ENCODE data around the gene GREB1.

The GREB1 gene

GRCh38 chr2:11678306-11678960 is 144.6 kb downstream of the GREB1 start:
- peaks cover 11% of the 10 kb centered on the region for H3K4me1 ChIP-seq (ENCODE audit: insufficient read depth, low read length, severe bottlenecking)
- no peaks in the 10 kb centered on the region for H3K79me2 ChIP-seq (ENCODE audit: insufficient read depth, low read length)

GRCh38 chr2:11679016-11679415 is 145.2 kb downstream of the GREB1 start:
- H3K79me2 ChIP-seq (ENCODE audit: insufficient read depth, low read length), result no peaks in the 10 kb centered on the region
- H3K27ac ChIP-seq (ENCODE audit: low read depth, low read length, poor library complexity, severe bottlenecking), result no peak overlapping the region
- no peak overlapping the region for H3K4me2 ChIP-seq (ENCODE audit: low read length)
- H3F3A ChIP-seq (ENCODE audit: insufficient read depth, low read length), result no peaks in the 10 kb centered on the region
- H2AFZ ChIP-seq (ENCODE audit: low read length), result no peak overlapping the region
- H3K9ac ChIP-seq (ENCODE audit: low read length), result no peak overlapping the region
- no peaks in the 10 kb centered on the region for H4K20me1 ChIP-seq (ENCODE audit: insufficient read depth, low read length)
- no peak overlapping the region for H3K4me3 ChIP-seq (ENCODE audit: low read depth, low read length, poor library complexity, severe bottlenecking)
- H3K4me1 ChIP-seq (ENCODE audit: insufficient read depth, low read length, severe bottlenecking), result peaks cover 11% of the 10 kb centered on the region
- H3K9me3 ChIP-seq (ENCODE audit: low read length), result no peaks in the 10 kb centered on the region
- no peaks in the 10 kb centered on the region for H3K36me3 ChIP-seq (ENCODE audit: insufficient read depth, low read length)
- no peaks in the 10 kb centered on the region for H3K27me3 ChIP-seq (ENCODE audit: insufficient read depth, low read length)
- TF ChIP-seq EZH2 (IDR thresholded peaks at IDR 0.05; ENCODE audit: borderline replicate concordance, low read length), result no peak
- TF ChIP-seq CTCF (IDR thresholded peaks at IDR 0.05; ENCODE audit: low read length), result no peak
- H3K9me2 ChIP-seq (ENCODE audit: low read depth, low read length), result no peaks in the 10 kb centered on the region

More at GRCh38 chr2:11678306-11678960, 144.6 kb downstream of the GREB1 start:
- no peaks in the 10 kb centered on the region for H4K20me1 ChIP-seq (ENCODE audit: insufficient read depth, low read length)
- TF ChIP-seq CTCF (IDR thresholded peaks at IDR 0.05; ENCODE audit: low read length), result no peak
- no peak for TF ChIP-seq EZH2 (IDR thresholded peaks at IDR 0.05; ENCODE audit: borderline replicate concordance, low read length)
- H3K4me2 ChIP-seq (ENCODE audit: low read length), result no peak overlapping the region
- no peak overlapping the region for H2AFZ ChIP-seq (ENCODE audit: low read length)
- H3K4me3 ChIP-seq (ENCODE audit: low read depth, low read length, poor library complexity, severe bottlenecking), result no peak overlapping the region
- no peak overlapping the region for H3K9ac ChIP-seq (ENCODE audit: low read length)
- no peak overlapping the region for H3K27ac ChIP-seq (ENCODE audit: low read depth, low read length, poor library complexity, severe bottlenecking)
- H3F3A ChIP-seq (ENCODE audit: insufficient read depth, low read length), result no peaks in the 10 kb centered on the region
- no peaks in the 10 kb centered on the region for H3K9me2 ChIP-seq (ENCODE audit: low read depth, low read length)
- no peaks in the 10 kb centered on the region for H3K27me3 ChIP-seq (ENCODE audit: insufficient read depth, low read length)
- no peaks in the 10 kb centered on the region for H3K9me3 ChIP-seq (ENCODE audit: low read length)
- no peaks in the 10 kb centered on the region for H3K36me3 ChIP-seq (ENCODE audit: insufficient read depth, low read length)

GRCh38 chr2:11679486-11680181 is 145.8 kb downstream of the GREB1 start:
- Histone ChIP-seq H3F3A (ENCODE audit: insufficient read depth, low read length) (no peaks in the 10 kb centered on the region), H3K27me3 (ENCODE audit: insufficient read depth, low read length) (no peaks in the 10 kb centered on the region), H2AFZ (ENCODE audit: low read length) (no peak overlapping the region), H3K27ac (ENCODE audit: low read depth, low read length, poor library complexity, severe bottlenecking) (no peak overlapping the region), H4K20me1 (ENCODE audit: insufficient read depth, low read length) (no peaks in the 10 kb centered on the region), H3K4me1 (ENCODE audit: insufficient read depth, low read length, severe bottlenecking) (peaks cover 11% of the 10 kb centered on the region), H3K9me2 (ENCODE audit: low read depth, low read length) (no peaks in the 10 kb centered on the region), H3K4me3 (ENCODE audit: low read depth, low read length, poor library complexity, severe bottlenecking) (no peak overlapping the region), H3K79me2 (ENCODE audit: insufficient read depth, low read length) (no peaks in the 10 kb centered on the region), H3K9me3 (ENCODE audit: low read length) (no peaks in the 10 kb centered on the region), H3K36me3 (ENCODE audit: insufficient read depth, low read length) (no peaks in the 10 kb centered on the region), H3K9ac (ENCODE audit: low read length) (no peak overlapping the region), H3K4me2 (ENCODE audit: low read length) (no peak overlapping the region)
- no peak for TF ChIP-seq EZH2 (IDR thresholded peaks at IDR 0.05; ENCODE audit: borderline replicate concordance, low read length)
- TF ChIP-seq CTCF (IDR thresholded peaks at IDR 0.05; ENCODE audit: low read length), result no peak
